GM10847 (cell line): ENCODE measurements around the gene SCGB1A1.

Experiments
- POLR2A ChIP-seq: IDR thresholded peaks from 2 replicates; pipeline ENCODE4 v1.6.1; 2011; ENCODE audit not compliant: insufficient read length; ENCODE audit errors: extremely low read depth

Gene SCGB1A1

GRCh38 chr11:62410972-62411371 lies 7.9 kb upstream of the SCGB1A1 start:
- TF ChIP-seq POLR2A = no peak

GRCh38 chr11:62411524-62411923 lies 7.3 kb upstream of the SCGB1A1 start:
- TF ChIP-seq POLR2A = no peak

- TF ChIP-seq POLR2A = no peak
These were observed 5.7 kb upstream of the SCGB1A1 start for GRCh38 chr11:62413060-62413696.

- no peak for TF ChIP-seq POLR2A
These were observed 2.2 kb upstream of the SCGB1A1 start for GRCh38 chr11:62416596-62416995.

GRCh38 chr11:62418136-62418535 lies 697 bp upstream of the SCGB1A1 start:
- TF ChIP-seq POLR2A = no peak

GRCh38 chr11:62419314-62419929 lies 589 bp downstream of the SCGB1A1 start:
- no peak for TF ChIP-seq POLR2A

- TF ChIP-seq POLR2A = no peak
These were observed 1.1 kb downstream of the SCGB1A1 start for GRCh38 chr11:62419943-62420342.

GRCh38 chr11:62420882-62421281 lies 2.0 kb downstream of the SCGB1A1 start:
- no peak for TF ChIP-seq POLR2A

- no peak for TF ChIP-seq POLR2A
These were observed 3.2 kb downstream of the SCGB1A1 start for GRCh38 chr11:62421996-62422395.

GRCh38 chr11:62423012-62423411 lies 4.2 kb downstream of the SCGB1A1 start:
- TF ChIP-seq POLR2A = no peak

GRCh38 chr11:62427630-62428233 lies 8.9 kb downstream of the SCGB1A1 start:
- TF ChIP-seq POLR2A = no peak

- no peak for TF ChIP-seq POLR2A
These were observed 10.2 kb downstream of the SCGB1A1 start for GRCh38 chr11:62428871-62429560.

- TF ChIP-seq POLR2A = no peak
These were observed 11.6 kb downstream of the SCGB1A1 start for GRCh38 chr11:62430425-62430824.

GRCh38 chr11:62431171-62431901 lies 12.5 kb downstream of the SCGB1A1 start:
- no peak for TF ChIP-seq POLR2A

GRCh38 chr11:62432695-62433094 lies 13.9 kb downstream of the SCGB1A1 start:
- no peak for TF ChIP-seq POLR2A
